Liver (tissue), 9 donors: ENCODE results near the gene C3orf70. TPM values are rescaled to one million over a fixed set of nuclear protein-coding genes. Genes with fewer than 3 reads are reported as not detected.

Experiments used
- DNase-seq: peaks from one replicate; pipeline ENCODE4 v3.0.0-alpha.2; 2017; ENCODE audit warnings: low spot score
- H3K27ac ChIP-seq, 2 donors: one replicate each; pipeline ENCODE4 v1.7.0; 2013; ENCODE audit warnings: inconsistent platforms in 2 of 2, low read length in 2 of 2, control low read depth in 1 of 2, low read depth in 1 of 2, mild to moderate bottlenecking in 1 of 2
- H3K27me3 ChIP-seq, 4 donors: one replicate each; pipeline versions ENCODE4 v1.6.1 to v1.7.0; 2013; ENCODE audit warnings: low read length in 3 of 4, inconsistent platforms in 1 of 4, mild to moderate bottlenecking in 1 of 4, moderate library complexity in 1 of 4; ENCODE audit not compliant: control insufficient read depth in 4 of 4, insufficient read depth in 4 of 4
- H3K36me3 ChIP-seq, 4 donors: one replicate each; pipeline versions ENCODE4 v1.6.1 to v1.7.0; 2013; ENCODE audit warnings: low read length in 3 of 4, mild to moderate bottlenecking in 3 of 4, low read depth in 1 of 4, moderate library complexity in 1 of 4; ENCODE audit not compliant: control insufficient read depth in 4 of 4, insufficient read depth in 3 of 4
- H3K4me1 ChIP-seq, 4 donors: one replicate each; pipeline versions ENCODE4 v1.6.1 to v1.7.0; 2013; ENCODE audit warnings: low read length in 3 of 4, mild to moderate bottlenecking in 3 of 4, moderate library complexity in 1 of 4; ENCODE audit not compliant: control insufficient read depth in 4 of 4, insufficient read depth in 4 of 4
- H3K4me3 ChIP-seq, 3 donors: one replicate each; pipeline versions ENCODE4 v1.6.1 to v1.7.0; 2013; ENCODE audit warnings: low read length in 3 of 3, control low read depth in 1 of 3, low read depth in 1 of 3, mild to moderate bottlenecking in 1 of 3
- H3K9ac ChIP-seq, 2 donors: one replicate each; pipeline ENCODE4 v1.7.0; 2013; ENCODE audit warnings: low read length in 2 of 2, mild to moderate bottlenecking in 2 of 2, moderate library complexity in 2 of 2, control low read depth in 1 of 2, low read depth in 1 of 2
- H3K9me3 ChIP-seq, 4 donors: one replicate each; pipeline versions ENCODE4 v1.6.1 to v1.7.0; 2013; ENCODE audit warnings: low read length in 3 of 4; ENCODE audit not compliant: control insufficient read depth in 4 of 4
- EGR1 ChIP-seq, 2 donors: IDR thresholded peaks; 2 replicates each; pipeline ENCODE4 v1.6.1; 2016 to 2018; ENCODE audit warnings: antibody characterized with exemption in 2 of 2, low read depth in 2 of 2
- FOXA1 ChIP-seq: IDR thresholded peaks from 2 replicates; pipeline ENCODE4 v1.6.1; 2016; ENCODE audit warnings: antibody characterized with exemption
- FOXA2 ChIP-seq: IDR thresholded peaks from 2 replicates; pipeline ENCODE4 v1.6.1; 2016; ENCODE audit warnings: antibody characterized with exemption
- HNF4A ChIP-seq, 2 donors: conservative IDR thresholded peaks; 2 replicates each; pipeline ENCODE4 v1.6.1; 2016; ENCODE audit warnings: antibody characterized with exemption in 2 of 2, mild to moderate bottlenecking in 2 of 2
- HNF4G ChIP-seq: IDR thresholded peaks from 2 replicates; pipeline ENCODE4 v1.6.1; 2016; ENCODE audit warnings: antibody characterized with exemption
- JUND ChIP-seq, 2 donors: IDR thresholded peaks; 2 replicates each; pipeline ENCODE4 v1.6.1; 2016; ENCODE audit warnings: antibody characterized with exemption in 2 of 2
- NR2F2 ChIP-seq: IDR thresholded peaks from 2 replicates; pipeline ENCODE4 v1.6.1; 2016; ENCODE audit warnings: antibody characterized with exemption
- RAD21 ChIP-seq, 2 donors: IDR thresholded peaks; 2 replicates each; pipeline ENCODE4 v1.6.1; 2016; ENCODE audit warnings: antibody characterized with exemption in 2 of 2, mild to moderate bottlenecking in 2 of 2
- RXRA ChIP-seq, 2 donors: IDR thresholded peaks; 2 replicates each; pipeline ENCODE4 v1.6.1; 2017 to 2018; ENCODE audit warnings: antibody characterized with exemption in 2 of 2, mild to moderate bottlenecking in 1 of 2
- SP1 ChIP-seq: IDR thresholded peaks from 2 replicates; pipeline ENCODE4 v1.6.1; 2018; ENCODE audit warnings: antibody characterized with exemption, mild to moderate bottlenecking
- TAF1 ChIP-seq: conservative IDR thresholded peaks from 2 replicates; pipeline ENCODE4 v1.6.1; 2016; ENCODE audit warnings: antibody characterized with exemption, mild to moderate bottlenecking
- YY1 ChIP-seq: IDR thresholded peaks from 2 replicates; pipeline ENCODE4 v1.6.1; 2016; ENCODE audit warnings: antibody characterized with exemption, mild to moderate bottlenecking
- WGBS: extraction: QIAGEN DNeasy Blood & Tissue Kit; methylation state at CpG from one replicate; pipeline ENCODE4 v1.1.7; 2013; 5-methylcytosine and 5-hydroxymethylcytosine counted together
- polyA plus RNA-seq, 2 donors: library from polyadenylated mRNA; stranded (reverse) in 1 of 2; unstranded in 1 of 2; fragments of 200-250 nt in 1 of 2; fragments of >200 nt in 1 of 2; fragmentation: Nextera tagmentation in 1 of 2; extraction: Ambion mirVana in 1 of 2; gene quantifications; one replicate each; pipeline versions ENCODE4 v1.2.1 to v1.2.3, GENCODE V29; 2013 to 2015
- total RNA-seq, 2 donors: library from RNA; depleted of rRNA; stranded (reverse); fragments of >200 nt; gene quantifications; one replicate each; pipeline ENCODE4 v1.2.3, GENCODE V29; 2014
- TF ChIP-seq, protein P1 (sequence below): IDR thresholded peaks from 2 replicates; pipeline ENCODE4 v1.6.1; 2016; ENCODE audit warnings: antibody characterized with exemption
- TF ChIP-seq, protein P2 (sequence below): IDR thresholded peaks from 2 replicates; pipeline ENCODE4 v1.6.1; 2016; ENCODE audit warnings: antibody characterized with exemption
- TF ChIP-seq, protein P3 (sequence below): fragments of 150-350 bp; IDR thresholded peaks from 2 replicates; pipeline ENCODE4 v1.5.1; 2017; ENCODE audit warnings: improper control_type of control experiment, low read depth, low read length; ENCODE audit not compliant: missing input control
- TF ChIP-seq, protein P4 (sequence below): IDR thresholded peaks from 2 replicates; pipeline ENCODE4 v1.6.1; 2016; ENCODE audit warnings: antibody characterized with exemption, mild to moderate bottlenecking
- donor health status: healthy.
- donor health status: healthy.
- donor health status: healthy.
- donor health status: healthy.
- donor health status: healthy.

The C3orf70 gene
- total and polyA plus RNA-seq, 4 donors, result 0.15 to 0.79 (median 0.41) TPM

DNA sequence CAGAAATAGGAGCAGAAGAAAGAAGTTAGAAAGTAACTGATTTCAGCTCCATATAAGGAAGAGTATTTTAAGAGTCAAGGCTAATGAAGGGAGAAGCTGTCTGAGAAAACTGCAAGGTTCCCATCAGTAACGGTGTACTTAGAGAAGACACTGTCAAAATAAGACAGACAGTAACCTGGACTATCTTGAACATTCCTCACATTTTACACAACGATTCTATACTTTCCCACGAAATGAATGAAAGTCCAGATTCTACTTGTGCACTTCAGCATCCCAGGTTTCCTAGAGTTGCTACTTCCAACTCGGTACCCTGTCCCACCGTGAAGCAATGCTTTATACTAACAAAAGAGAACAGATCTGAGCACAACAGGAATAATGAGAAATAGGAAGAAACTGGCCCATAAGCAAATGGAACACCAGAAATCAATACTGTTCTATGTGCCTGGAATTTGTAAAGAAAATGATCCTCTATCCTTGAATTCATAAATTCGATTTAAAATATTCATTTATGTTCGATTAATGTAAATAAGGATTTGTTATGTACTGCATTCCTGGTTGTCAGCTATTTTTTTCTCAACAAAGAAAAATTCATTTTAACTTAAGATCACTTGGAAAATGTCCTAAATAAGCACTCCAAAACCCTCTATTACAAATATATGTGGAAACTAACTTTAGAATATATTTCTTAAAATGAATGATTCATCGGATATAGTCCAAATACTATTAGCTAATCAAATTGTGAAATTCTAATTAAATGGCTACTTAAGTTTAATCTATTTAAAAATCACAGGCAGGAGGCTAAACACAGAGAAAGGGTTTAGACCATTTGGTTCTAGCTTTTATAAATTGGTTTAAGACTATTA lies 1.5 kb downstream of the C3orf70 start:
- 67% methylated on average over 8 of the region's 8 CpGs for WGBS

DNA sequence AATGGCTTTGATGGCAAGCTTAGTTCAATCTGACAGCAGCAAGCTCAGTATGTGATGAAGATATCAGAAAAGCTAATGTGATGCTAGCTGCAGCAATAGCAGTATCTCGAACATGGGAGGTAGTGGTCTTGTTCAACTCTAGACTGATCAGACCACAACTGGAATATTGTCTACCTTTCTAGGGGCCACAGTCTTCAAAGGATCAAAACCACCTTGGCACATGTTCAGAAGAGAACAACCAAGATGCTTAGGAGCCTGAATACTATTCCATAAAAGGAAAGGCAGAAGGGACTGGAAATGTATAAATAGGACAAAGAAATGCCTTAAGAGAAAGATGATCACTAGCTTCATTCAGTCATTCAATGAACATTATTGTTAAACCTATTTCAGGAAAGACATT lies 2.3 kb downstream of the C3orf70 start:
- H3K9ac ChIP-seq, result no peak overlapping the region
- H3K4me3 ChIP-seq, result no peak overlapping the region
- DNase-seq, result no peak
- no peaks in the 10 kb centered on the region for H3K9me3 ChIP-seq
- TF ChIP-seq JUND (IDR thresholded peaks at IDR 0.05) (no peak), EGR1 (IDR thresholded peaks at IDR 0.05; ENCODE audit: low read depth in 2 of 2) (no peak), FOXA1 (no peak), SP1 (no peak)
- TF ChIP-seq, protein P1, sequence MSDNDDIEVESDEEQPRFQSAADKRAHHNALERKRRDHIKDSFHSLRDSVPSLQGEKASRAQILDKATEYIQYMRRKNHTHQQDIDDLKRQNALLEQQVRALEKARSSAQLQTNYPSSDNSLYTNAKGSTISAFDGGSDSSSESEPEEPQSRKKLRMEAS, result no peak
- WGBS, result 92% methylated on average over 1 of the region's 1 CpG
- H3K27ac ChIP-seq, result no peak overlapping the region
- H3K36me3 ChIP-seq, result no peaks in the 10 kb centered on the region
- peaks cover 0 to 25% (median 4%) of the 10 kb centered on the region in 4 donors for H3K27me3 ChIP-seq
- H3K4me1 ChIP-seq, result peaks cover 4 to 15% (median 9%) of the 10 kb centered on the region in 4 donors

More for the DNA sequence above, 1.5 kb downstream of the C3orf70 start:
- Histone ChIP-seq H3K9ac (no peak overlapping the region), H3K9me3 (no peaks in the 10 kb centered on the region), H3K27me3 (peaks cover 0 to 25% (median 4%) of the 10 kb centered on the region in 4 donors), H3K36me3 (no peaks in the 10 kb centered on the region), H3K4me1 (peaks cover 4 to 15% (median 9%) of the 10 kb centered on the region in 4 donors), H3K4me3 (no peak overlapping the region), H3K27ac (no peak overlapping the region)
- DNase-seq, result no peak
- no peak for TF ChIP-seq TAF1
- TF ChIP-seq RAD21 (IDR thresholded peaks at IDR 0.05), result no peak
- no peak for TF ChIP-seq HNF4G
- no peak for TF ChIP-seq JUND (IDR thresholded peaks at IDR 0.05)
- TF ChIP-seq, protein P2, sequence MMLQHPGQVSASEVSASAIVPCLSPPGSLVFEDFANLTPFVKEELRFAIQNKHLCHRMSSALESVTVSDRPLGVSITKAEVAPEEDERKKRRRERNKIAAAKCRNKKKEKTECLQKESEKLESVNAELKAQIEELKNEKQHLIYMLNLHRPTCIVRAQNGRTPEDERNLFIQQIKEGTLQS, result no peak
- TF ChIP-seq, protein P3, sequence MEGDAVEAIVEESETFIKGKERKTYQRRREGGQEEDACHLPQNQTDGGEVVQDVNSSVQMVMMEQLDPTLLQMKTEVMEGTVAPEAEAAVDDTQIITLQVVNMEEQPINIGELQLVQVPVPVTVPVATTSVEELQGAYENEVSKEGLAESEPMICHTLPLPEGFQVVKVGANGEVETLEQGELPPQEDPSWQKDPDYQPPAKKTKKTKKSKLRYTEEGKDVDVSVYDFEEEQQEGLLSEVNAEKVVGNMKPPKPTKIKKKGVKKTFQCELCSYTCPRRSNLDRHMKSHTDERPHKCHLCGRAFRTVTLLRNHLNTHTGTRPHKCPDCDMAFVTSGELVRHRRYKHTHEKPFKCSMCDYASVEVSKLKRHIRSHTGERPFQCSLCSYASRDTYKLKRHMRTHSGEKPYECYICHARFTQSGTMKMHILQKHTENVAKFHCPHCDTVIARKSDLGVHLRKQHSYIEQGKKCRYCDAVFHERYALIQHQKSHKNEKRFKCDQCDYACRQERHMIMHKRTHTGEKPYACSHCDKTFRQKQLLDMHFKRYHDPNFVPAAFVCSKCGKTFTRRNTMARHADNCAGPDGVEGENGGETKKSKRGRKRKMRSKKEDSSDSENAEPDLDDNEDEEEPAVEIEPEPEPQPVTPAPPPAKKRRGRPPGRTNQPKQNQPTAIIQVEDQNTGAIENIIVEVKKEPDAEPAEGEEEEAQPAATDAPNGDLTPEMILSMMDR, result no peak
- no peak for TF ChIP-seq EGR1 (IDR thresholded peaks at IDR 0.05; ENCODE audit: low read depth in 2 of 2)
- no peak for TF ChIP-seq SP1
- TF ChIP-seq, protein P4, sequence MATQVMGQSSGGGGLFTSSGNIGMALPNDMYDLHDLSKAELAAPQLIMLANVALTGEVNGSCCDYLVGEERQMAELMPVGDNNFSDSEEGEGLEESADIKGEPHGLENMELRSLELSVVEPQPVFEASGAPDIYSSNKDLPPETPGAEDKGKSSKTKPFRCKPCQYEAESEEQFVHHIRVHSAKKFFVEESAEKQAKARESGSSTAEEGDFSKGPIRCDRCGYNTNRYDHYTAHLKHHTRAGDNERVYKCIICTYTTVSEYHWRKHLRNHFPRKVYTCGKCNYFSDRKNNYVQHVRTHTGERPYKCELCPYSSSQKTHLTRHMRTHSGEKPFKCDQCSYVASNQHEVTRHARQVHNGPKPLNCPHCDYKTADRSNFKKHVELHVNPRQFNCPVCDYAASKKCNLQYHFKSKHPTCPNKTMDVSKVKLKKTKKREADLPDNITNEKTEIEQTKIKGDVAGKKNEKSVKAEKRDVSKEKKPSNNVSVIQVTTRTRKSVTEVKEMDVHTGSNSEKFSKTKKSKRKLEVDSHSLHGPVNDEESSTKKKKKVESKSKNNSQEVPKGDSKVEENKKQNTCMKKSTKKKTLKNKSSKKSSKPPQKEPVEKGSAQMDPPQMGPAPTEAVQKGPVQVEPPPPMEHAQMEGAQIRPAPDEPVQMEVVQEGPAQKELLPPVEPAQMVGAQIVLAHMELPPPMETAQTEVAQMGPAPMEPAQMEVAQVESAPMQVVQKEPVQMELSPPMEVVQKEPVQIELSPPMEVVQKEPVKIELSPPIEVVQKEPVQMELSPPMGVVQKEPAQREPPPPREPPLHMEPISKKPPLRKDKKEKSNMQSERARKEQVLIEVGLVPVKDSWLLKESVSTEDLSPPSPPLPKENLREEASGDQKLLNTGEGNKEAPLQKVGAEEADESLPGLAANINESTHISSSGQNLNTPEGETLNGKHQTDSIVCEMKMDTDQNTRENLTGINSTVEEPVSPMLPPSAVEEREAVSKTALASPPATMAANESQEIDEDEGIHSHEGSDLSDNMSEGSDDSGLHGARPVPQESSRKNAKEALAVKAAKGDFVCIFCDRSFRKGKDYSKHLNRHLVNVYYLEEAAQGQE, result no peak
- no peak for TF ChIP-seq FOXA2
- TF ChIP-seq YY1, result no peak
- TF ChIP-seq NR2F2, result no peak
- TF ChIP-seq RXRA (IDR thresholded peaks at IDR 0.05), result no peak
- no peak for TF ChIP-seq HNF4A (conservative IDR thresholded peaks at IDR 0.05)
